ENCODE data around the gene NR3C1.

NR3C1 gene

GRCh38 chr5:143362664-143363227 is 40.7 kb downstream of the NR3C1 start:
- DNase-seq (ENCODE audit: low read depth in 2 of 2), result no peak

- no peak for DNase-seq (ENCODE audit: low read depth in 2 of 2)
Observed at GRCh38 chr5:143361438-143361837, 42.0 kb downstream of the NR3C1 start.

- no peak for DNase-seq (ENCODE audit: low read depth in 2 of 2)
Observed at GRCh38 chr5:143360755-143361154, 42.7 kb downstream of the NR3C1 start.

- no peak for DNase-seq (ENCODE audit: low read depth in 2 of 2)
Observed at GRCh38 chr5:143359869-143360268, 43.6 kb downstream of the NR3C1 start.

- no peak for DNase-seq (ENCODE audit: low read depth in 2 of 2)
Observed at GRCh38 chr5:143356855-143357583, 46.5 kb downstream of the NR3C1 start.

GRCh38 chr5:143355710-143356109 is 47.8 kb downstream of the NR3C1 start:
- DNase-seq (ENCODE audit: low read depth in 2 of 2), result peak; percentile 23 to 33

GRCh38 chr5:143354025-143354424 is 49.5 kb downstream of the NR3C1 start:
- no peak for DNase-seq (ENCODE audit: low read depth in 2 of 2)

GRCh38 chr5:143352691-143353090 is 50.8 kb downstream of the NR3C1 start:
- peak in 1 of 2 donors; percentile 7 for DNase-seq (ENCODE audit: low read depth in 2 of 2)

- no peak for DNase-seq (ENCODE audit: low read depth in 2 of 2)
Observed at GRCh38 chr5:143350751-143351602, 52.5 kb downstream of the NR3C1 start.

GRCh38 chr5:143350341-143350740 is 53.1 kb downstream of the NR3C1 start:
- DNase-seq (ENCODE audit: low read depth in 2 of 2), result no peak

GRCh38 chr5:143349177-143349576 is 54.3 kb downstream of the NR3C1 start:
- DNase-seq (ENCODE audit: low read depth in 2 of 2), result no peak

GRCh38 chr5:143347698-143348344 is 55.7 kb downstream of the NR3C1 start:
- no peak for DNase-seq (ENCODE audit: low read depth in 2 of 2)

GRCh38 chr5:143347046-143347445 is 56.4 kb downstream of the NR3C1 start:
- DNase-seq (ENCODE audit: low read depth in 2 of 2), result no peak

- no peak for DNase-seq (ENCODE audit: low read depth in 2 of 2)
Observed at GRCh38 chr5:143345671-143346440, 57.6 kb downstream of the NR3C1 start.

- no peak for DNase-seq (ENCODE audit: low read depth in 2 of 2)
Observed at GRCh38 chr5:143343042-143343441, 60.4 kb downstream of the NR3C1 start.

GRCh38 chr5:143342607-143343006 is 60.9 kb downstream of the NR3C1 start:
- no peak for DNase-seq (ENCODE audit: low read depth in 2 of 2)

GRCh38 chr5:143341807-143342570 is 61.5 kb downstream of the NR3C1 start:
- DNase-seq (ENCODE audit: low read depth in 2 of 2), result no peak

GRCh38 chr5:143340891-143341685 is 62.4 kb downstream of the NR3C1 start:
- no peak for DNase-seq (ENCODE audit: low read depth in 2 of 2)

- DNase-seq (ENCODE audit: low read depth in 2 of 2), result no peak
Observed at GRCh38 chr5:143338658-143339366, 64.7 kb downstream of the NR3C1 start.
